ENCODE data around the gene MRPL16.

- TF ChIP-seq CTCF (IDR thresholded peaks at IDR 0.05; ENCODE audit: insufficient read depth, low read length, poor library complexity, severe bottlenecking): no peak
- no peak for TF ChIP-seq EZH2phosphoT487 (conservative IDR thresholded peaks at IDR 0.05; ENCODE audit: low read length)
These were observed 24.8 kb downstream of the MRPL16 start for GRCh38 chr11:59785818-59786217.
